ENCODE results near the gene ACYP1.

DNA sequence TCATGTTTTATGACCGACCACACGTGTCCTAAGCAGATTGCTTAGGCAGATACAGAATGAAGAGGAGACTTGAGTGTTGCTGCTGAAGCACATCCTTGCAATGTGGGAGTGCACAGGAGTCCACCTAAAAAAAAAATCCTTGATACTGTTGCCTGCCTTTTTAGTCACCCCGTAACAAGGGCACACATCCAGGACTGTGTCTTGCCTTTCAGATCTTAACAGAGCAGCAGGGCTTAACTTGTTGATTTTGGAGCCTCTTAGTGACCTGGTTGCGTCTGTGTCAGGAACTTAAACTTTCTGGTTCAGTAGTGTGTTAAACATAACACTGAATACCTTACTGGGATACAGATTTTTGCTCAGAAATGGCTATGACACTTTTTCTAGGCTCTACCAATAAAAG, 54.6 kb downstream of the ACYP1 start:
- TF ChIP-seq POLR2A (IDR thresholded peaks at IDR 0.05; ENCODE audit: low read length) (no peak), GATA1 (IDR thresholded peaks at IDR 0.05; ENCODE audit: low read depth, low read length) (no peak)
